CD4-positive, alpha-beta T cell treated with Interferon gamma for 1 hour (primary cell): Measurements from ENCODE around the gene EXOC4.

Experiments used
- DNase-seq: peaks from one replicate; pipeline ENCODE4 v3.0.0-alpha.2; 2020

The EXOC4 gene

DNA sequence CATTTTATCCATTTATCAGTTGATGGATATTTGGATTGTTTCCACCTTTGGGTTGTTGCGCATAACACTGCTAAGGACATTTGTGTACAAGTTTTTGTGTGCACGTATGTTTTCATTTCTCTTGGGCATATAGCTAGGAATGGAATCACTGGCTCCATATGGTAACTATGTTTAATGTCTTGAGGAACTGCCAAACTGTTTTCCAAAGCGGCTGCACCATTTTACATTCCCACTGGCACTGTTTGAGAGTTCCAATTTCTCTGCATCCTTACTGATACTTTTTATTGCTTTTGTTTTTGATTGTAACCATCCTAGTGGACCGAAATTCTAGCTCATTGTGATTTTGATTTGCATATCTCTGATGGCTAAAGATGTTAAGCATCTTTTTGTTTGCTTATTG lies 118.7 kb downstream of the EXOC4 start:
- no peak for DNase-seq

DNA sequence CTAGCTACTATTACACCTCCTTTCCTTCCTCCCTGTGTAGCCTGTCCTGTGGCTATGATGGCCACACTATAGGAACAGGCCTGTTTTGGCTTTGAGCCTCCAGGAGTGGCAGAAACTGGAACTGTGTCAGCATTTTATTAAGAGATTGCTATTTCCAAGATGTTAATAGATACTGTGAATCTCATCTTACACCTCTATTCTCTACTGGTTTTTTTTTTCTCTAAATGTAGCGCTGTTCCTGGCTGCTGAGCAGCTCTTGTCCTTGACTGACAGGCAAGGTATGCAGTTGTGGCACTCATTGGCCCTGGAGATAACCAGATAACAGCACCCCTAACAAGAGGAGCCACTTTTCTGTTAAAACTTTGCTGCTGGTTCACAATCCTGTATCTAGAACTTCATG lies 119.5 kb downstream of the EXOC4 start:
- DNase-seq: no peak

DNA sequence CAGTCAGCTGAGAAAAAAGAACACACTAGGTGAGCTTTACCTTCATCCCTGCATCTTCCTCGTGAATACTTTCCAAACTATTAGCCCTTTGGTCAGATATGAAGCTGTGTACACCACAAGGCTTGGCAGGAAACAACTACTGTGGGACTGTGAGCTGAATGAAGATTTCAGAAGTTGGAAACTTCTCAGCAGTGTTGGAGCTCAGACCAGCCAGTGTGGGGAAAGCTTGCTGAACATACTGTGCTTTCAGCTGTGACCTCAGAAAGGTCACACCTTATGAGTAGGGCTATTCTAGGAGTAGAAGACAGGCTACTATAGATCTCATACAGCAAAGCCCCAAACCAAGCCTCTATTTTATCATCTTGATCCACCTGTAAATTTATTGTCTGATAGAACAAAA lies 123.6 kb downstream of the EXOC4 start:
- no peak for DNase-seq

DNA sequence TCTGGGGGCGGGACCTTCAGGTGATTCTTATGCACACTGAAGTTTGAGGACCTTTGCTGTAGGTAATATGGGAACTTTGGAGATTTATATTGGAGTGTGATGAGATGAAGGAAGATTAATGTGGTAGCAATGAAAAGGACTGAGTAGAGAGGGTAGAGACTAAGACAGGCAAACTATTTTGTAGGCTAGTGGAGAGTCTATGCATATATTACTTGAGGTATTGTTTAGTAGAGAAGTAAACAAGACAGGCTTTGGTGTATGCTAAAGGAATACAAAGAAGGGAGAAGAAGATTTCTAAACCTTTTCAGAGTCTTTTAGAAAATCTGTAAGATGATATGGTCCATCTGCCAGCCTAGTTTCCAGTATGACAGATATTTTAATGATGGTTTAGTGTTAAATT lies 129.1 kb downstream of the EXOC4 start:
- no peak for DNase-seq

DNA sequence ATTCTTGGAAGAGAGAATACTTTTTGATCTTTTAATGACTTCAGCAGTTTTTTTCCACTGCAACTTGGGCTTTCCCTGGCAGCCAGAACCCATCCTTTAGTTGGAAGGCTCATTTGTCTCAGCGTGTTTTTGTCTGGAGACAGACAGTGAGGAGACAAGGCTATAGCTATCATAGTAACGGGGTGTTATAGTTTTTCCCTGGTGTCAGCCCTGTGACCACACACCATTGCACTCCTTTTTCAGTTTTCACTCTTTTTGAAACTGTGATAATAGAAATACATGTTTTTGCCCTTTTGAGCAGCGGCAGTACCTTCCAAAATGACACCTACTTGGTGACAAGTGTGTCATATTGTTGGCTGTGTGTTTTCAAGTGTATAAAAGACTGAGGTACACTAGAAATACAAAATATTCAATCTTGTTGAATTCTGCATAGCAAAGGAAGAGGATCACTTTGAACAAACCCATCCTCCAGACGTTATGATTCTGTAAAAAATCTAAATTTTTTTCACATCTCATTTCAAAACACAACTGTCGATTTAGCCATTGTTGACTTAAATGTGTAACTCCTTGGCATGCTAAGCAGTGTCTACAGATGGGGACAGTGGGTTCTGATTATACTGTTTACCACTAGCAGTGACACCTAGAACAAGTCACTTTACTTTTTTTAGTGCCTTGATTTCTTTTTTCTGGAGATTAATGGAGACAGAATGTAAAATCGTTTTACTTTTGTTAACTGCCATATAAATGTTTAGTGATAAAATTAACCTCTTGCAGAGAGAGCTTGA lies 130.1 kb downstream of the EXOC4 start:
- DNase-seq: no peak

DNA sequence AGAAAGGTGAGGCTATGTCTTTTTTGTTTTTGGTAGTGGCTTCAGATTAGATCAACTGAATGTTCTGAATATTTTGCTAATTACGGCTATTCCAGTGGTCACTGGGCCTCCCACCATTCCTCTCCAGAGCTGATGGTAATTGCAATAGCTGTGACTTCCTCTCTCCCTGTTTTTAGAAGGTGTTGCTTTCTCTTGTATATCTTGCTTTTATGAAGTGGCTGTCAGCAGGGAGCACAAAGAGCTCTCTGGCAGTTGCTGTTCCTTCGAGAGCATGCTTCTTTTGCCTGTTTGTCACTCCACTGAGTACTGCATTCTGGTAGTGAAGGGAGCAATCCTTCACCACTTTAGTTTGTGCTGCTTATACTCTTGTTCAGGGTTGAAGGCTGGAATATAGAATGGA lies 133.3 kb downstream of the EXOC4 start:
- DNase-seq: no peak

DNA sequence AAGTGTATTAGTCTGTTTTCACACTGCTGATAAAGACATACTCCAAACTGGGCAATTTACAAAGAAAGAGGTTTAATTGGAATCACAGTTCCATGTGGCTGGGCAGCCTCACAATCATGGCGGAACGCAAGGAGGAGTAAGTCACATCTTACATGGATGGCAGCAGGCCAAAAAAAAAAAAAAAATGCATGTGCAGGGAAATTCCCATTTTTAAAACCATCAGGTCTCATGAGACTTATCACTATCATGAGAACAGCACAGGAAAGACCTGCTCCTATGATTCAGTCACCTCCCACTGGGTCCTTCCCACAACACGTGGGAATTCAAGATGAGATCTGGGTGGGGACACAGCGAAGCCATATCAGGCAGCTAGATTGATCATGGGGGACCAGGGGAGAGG lies 136.8 kb downstream of the EXOC4 start:
- no peak for DNase-seq

DNA sequence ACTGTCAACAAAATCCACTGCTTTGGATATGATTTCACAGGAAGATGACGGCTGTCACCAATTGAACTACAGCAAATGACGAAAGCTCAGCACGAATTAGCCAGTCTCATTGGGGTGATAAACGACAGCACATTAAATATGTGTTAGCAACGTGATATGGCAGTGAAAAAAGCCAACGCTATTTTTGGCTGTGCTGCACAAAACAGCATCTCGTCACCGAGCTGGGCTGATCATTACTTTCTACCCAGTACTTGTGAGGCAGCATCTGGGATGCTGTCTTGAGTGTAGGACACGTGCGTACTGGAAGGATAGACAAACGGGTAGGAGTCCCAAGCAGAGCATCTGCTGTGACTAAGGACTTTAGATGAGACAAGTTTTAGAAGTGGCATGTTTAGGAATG lies 138.3 kb downstream of the EXOC4 start:
- DNase-seq: no peak

DNA sequence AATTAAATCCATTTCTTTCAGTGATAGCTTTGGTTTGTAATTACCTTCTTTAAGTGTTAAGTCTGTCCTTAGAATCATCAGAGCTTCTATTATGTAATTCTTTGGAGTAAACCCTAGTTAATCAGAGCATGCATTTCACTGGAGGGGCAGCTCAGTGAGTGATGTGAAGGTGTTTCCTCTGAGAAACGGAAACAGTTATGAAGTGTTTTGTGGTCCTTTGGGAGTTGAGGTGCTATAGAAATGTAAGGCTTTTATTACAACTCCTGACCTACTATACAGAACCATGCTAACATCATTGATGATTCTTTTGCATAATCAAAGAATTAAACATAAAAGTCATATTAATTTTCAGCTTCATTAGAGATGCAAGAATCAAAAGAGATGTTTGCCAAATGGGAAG lies 141.5 kb downstream of the EXOC4 start:
- no peak for DNase-seq

DNA sequence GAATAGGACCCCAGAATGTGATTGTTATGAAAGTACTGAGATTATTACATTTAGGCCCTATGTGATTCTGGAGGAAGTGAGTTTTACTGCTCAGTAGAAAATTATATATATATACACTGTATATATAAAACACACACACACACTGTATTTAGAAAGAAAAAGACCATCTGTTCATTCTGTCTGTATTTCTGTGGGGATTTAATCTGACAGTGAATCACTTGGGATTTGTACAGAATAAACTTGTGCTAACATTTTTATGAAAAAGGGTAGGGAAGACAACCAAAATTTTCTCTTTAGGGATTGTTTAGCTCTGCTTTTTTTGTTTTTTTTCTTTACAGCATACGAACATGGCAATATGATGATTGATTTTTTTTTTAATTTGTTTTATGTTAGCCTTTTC lies 142.7 kb downstream of the EXOC4 start:
- DNase-seq: no peak

DNA sequence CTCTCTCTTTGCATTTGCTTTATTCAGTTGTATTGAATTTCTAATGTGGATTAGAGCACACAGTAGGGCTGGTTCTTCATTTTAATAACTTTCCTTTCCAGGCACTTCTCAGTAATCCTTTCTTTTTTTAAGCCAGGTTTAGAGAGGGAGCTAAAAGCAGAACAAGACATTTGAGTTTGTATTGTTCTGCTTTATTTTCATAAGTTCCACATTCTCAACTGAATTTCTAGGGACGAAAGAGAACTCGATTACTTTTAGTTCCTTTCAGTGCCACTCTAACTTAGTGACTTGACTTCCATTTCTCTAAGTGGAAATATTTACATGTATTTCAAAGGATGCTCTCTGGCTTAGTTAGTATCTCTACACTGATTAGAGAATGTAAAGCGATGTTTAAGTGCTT lies 145.6 kb downstream of the EXOC4 start:
- DNase-seq: no peak

DNA sequence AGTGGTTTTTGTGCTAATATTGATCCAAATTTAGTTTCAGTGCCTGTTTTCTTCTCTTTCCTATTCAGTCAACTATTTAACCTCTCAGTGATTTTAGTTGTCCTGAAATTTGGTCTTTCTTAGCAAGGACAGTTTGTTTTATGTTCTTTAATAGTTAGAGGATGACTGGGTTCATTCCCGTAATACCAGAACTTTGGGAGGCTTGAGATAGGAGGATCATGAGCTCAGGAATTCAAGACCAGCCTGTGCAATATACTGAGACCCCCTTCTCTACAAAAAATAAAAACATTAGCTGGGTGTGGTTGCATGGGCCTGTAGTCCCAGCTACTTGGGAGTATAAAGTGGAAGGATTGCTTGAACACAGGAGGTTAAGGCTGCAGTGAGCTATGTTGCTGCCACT lies 148.3 kb downstream of the EXOC4 start:
- no peak for DNase-seq

DNA sequence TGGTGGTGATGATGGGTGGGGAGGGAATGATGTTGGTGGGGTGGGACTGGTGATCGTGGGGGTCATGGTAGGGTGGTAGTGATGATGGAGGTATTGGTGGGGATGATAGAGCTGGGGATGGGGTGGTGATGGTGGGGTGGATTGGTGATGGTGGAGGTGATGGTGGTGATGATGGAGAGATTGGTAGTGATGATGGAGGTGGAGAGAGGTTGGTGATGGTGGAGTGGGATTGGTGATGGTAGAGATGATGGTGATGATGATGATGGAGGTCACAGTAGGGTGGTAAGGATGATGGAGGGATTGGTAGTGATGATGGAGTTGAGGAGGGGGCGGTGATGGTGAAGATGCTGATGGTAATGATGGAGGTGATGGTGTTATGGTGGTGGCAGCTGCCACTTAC lies 155.3 kb downstream of the EXOC4 start:
- no peak for DNase-seq

DNA sequence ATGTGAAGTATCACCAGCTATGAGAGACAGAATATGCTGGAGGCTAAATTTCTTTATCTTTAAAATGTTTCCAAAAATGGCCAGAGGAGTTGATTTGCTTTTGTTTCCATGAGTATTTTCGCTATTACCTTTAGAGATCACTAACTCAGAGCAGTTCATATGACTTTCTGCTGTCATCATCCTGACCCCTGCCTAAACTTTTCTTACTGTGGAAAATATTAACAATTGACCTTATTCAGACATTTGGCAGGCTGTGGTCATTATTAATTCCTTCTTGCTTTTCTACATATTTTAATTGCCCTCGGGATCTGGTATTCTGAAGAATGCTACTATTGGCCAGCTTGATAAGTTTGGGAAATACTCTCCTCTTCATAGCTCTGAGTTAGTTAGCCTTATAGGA lies 156.5 kb downstream of the EXOC4 start:
- no peak for DNase-seq

DNA sequence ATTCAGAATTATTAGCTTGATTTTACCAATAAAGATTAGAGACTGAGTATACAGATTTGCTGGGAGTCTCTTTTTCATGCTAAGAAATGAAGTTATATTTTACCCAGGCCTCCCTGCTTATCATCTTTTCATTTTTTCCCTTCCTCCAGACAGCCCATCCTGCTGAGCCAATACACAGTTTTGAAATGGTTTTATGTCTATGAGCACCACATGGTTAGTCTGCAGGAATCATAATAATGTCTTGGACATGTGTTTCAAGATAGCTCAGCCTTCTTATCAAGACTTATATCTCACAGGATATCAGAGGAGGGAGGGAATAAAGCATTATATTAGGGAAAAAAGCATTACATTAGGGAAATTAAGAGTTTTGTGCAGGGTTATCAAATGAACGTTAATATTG lies 157.1 kb downstream of the EXOC4 start:
- DNase-seq: no peak

DNA sequence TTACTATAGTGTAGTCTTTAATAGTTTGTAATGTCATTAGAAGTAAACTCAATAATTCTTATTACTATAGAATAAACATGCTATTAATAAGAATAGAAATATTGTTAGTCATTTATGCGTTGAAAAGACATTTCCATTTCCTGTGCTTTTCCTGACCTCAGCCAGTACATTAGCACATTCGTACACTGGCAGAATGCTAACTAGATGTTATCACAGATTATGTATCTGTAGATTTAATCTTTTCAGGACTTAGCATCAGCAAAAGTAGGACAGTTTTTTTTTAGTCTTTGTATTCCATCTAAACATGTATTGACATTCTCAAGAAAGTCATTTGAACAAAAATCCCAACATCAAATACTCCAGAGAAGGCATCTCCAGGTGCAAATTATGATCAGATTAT lies 158.5 kb downstream of the EXOC4 start:
- DNase-seq: no peak

DNA sequence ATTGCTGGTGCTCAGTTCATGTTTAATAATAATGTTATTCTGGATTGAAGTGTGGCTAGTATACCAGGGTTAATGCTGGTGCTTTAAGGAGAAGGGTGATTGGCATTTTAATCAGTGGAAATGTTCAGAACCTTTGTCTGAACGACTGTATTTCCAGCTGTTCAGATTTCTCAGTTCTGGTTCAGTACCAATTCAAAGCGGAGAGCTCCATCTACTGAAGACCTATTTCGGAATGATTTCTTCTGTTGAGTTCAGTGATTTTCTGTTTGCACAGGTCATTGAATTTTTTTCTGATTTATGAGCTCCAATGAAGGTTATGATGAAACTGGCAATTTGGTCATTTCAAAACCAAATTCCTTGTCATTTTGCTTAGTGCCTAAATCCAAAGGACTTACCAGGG lies 160.1 kb downstream of the EXOC4 start:
- DNase-seq: no peak

DNA sequence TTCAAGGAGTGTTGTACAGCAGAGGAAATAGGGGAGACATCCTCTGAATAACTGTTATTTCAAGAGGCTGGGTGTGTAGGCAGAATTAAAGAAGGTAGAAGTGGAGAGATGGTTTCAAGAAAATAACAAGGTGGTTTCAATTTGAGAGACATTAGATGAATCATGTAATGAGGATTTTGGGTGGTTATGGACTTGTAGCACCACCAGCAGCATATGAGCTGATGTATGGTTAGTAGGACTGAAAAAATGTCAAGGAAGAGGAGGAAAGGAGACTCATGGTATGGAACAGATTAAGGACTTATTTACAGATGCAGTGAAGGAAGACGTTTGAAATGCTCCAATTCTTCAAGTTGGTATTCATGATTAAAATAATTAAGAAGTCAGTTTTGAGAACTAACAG lies 166.2 kb downstream of the EXOC4 start:
- DNase-seq: no peak

DNA sequence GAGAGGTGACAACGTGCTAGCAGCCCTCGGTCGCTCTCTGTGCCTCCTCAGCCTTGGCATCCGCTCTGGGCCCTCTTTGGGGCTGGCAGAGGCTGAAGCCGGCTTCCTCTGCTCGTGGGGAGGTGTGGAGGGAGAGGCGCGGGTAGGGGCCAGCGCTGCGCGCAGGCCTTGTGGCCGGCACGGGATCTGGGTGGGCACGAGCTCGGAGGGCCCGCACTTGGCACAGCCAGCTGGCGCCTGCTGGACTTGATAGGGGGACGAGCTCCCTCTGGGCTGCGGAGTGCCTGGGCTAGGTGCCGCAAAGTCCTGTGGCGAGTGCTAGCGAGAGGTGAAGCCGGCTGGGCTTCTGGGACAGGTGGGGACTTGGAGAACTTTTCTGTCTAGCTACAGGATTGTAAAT lies 170.7 kb downstream of the EXOC4 start:
- no peak for DNase-seq

DNA sequence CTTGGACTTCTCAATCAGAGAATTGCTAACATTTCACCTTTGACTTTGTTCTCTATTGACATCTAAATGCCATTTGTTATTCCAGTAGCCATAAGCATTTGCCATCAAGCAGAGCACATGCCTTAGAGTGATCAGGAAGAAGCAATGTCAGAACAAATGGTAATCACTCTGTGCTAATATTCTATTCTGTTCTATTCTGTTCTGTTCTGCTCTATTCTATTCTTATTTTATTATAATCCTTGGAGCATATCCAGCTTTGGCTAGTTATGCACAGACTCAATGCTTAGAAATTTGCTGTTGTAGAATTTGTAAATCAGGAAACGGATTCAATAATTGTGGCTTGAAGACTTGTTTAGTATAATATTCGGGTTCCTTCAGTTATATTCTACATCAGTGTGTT lies 175.4 kb downstream of the EXOC4 start:
- DNase-seq: no peak

DNA sequence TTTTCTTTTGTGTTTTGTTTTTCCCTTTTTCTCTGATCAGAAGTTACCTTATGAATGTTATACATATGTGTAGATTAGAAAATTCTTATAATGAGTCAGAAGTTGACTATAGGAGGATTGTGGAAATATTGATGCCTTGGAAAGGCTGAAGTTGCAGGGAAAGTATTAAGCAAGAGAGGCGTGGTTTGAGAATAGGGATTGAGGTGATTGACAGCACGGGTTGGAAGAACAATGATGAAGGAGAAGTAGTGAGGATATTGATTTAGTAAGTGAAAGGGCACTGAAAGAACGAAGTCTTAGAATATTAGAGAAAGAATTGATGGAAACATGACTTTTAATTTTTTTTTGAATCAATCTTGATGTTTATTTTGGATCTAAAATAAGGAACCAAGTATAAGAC lies 176.0 kb downstream of the EXOC4 start:
- DNase-seq: no peak

DNA sequence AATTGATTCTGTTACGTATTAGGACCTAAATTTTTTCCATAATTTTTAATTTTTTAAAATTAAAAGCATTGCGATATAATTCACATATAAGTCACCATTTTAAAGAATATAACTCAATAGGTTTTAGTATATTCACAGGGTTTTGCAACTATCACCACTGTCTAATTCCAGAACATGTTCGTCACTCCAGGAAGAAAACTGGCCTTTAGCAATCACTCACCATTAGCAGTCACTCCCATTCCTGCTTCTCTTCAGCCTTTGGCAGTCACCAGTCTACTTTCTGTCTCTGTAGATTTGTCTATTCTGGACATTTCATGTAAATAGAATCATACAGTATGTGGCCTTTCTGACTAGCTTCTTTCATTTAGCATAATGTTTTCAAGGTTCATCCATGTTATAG lies 176.5 kb downstream of the EXOC4 start:
- no peak for DNase-seq

DNA sequence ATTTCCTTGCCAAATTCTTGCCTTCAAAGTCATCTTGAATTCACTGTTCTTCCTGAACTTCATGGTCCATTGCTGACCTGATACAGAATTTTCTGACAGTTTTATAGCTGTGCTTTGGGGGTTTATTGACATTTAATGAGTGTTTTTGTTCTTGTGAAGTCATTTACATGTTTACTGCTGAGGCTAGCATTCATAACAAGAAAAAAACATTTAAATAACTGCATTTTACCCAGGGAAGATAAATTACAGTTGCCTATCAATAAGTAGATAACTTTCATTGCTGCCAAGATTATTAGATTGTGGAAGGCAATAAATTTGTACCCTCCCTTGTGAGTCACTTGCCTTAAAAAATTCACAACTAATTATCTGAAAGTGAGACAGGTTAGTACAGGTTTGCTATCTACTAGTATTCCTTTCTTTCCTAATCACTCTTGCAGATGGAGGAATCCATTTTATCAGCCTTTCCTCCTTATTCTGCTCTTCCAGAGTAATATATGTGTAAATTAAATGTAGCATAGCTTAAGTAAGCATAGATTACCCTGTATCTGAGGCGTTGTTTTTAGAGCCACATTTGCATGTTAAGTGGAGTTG lies 178.4 kb downstream of the EXOC4 start:
- no peak for DNase-seq

DNA sequence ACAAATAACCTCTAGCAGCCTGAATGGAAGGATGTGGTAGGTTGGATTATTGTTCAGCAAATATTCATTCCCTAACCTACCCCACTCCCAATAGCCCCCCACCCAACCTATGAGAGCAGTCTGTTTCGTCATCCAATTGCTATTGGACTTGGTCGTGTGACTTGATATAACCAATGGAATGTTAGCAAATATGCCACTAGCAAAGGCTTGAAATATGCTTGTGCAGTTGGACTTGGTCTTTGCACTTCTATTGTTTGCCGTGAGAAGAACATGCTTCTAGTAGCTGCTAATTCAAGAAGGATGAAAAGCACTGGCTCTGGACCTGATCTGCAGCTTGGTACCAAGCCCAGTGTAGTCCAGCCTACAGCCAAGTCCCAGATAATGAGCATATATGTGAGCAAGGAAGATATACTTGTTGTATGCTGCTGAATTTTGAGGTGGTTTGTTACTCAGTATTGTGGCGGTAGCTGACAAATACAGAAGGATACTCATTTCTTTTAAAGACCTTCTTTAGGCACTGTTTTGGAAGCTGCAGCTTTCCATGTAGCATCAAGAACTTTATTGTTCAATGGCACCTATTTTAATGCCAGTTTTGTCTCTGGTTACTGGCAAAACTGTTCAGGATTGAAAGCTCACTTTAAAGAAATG lies 180.4 kb downstream of the EXOC4 start:
- no peak for DNase-seq
